HCT116 (cell line): ENCODE measurements around the gene MIER3. TPM values are rescaled to one million over a fixed set of nuclear protein-coding genes. Genes with fewer than 3 reads are reported as not detected.

Source experiments
- ATAC-seq: fragments of 200-7000 bp; cut with Tn5 transposase; 2 replicates; pipeline ENCODE4 v1.9.1; 2020; ENCODE audit warnings: mild to moderate bottlenecking, moderate library complexity
- BruUV-seq: library from RNA; stranded (reverse); fragments of 400-500 nt; replicated peaks from 2 replicates; lab custom pipeline; 2021; lab: Mats Ljungman, UMichigan
- CTCF ChIA-PET: fragments of 300-600 bp; sonication (Branson Sonifier 250); formaldehyde crosslinking; loops from one replicate; lab custom pipeline; 2021; ENCODE audit warnings: antibody characterized with exemption; lab: Charles Lee
- POLR2A ChIA-PET: fragments of 300-600, 350-600 bp; sonication (Branson Sonifier 250); formaldehyde crosslinking; loops from one replicate; lab custom pipeline; 2021; ENCODE audit warnings: antibody characterized with exemption; lab: Charles Lee
- RAD21 ChIA-PET, 2 experiments: fragments of 300-600 bp; sonication (Branson Sonifier 250); formaldehyde crosslinking; loops; one replicate each; lab custom pipeline; 2023; ENCODE audit warnings: low total read pairs in 2 of 2; ENCODE audit not compliant: uncharacterized antibody in 2 of 2, unreplicated experiment in 2 of 2, low non-redundant PET in 1 of 2; lab: Charles Lee
- DNase-seq: peaks from one replicate; pipeline ENCODE4 v3.0.0-alpha.2; 2010; ENCODE audit warnings: low read depth, low spot score
- H2AFZ ChIP-seq: fragments of 200-600 bp; shearing (Covaris generic), sonication (generic); 2 replicates; pipeline ENCODE4 v1.6.1; 2017; ENCODE audit warnings: low read depth, mixed run types, mixed read lengths, antibody characterized with exemption, low read length; ENCODE audit not compliant: poor library complexity, severe bottlenecking
- H3K27ac ChIP-seq: 2 replicates; pipeline ENCODE4 v1.5.1; 2012; ENCODE audit warnings: low read depth, low read length
- H3K27me3 ChIP-seq: fragments of 200-600 bp; sonication (generic); 2 replicates; pipeline ENCODE4 v1.6.1; 2016; ENCODE audit warnings: mixed run types, low read length, mixed read lengths; ENCODE audit not compliant: insufficient read depth
- H3K36me3 ChIP-seq, 2 experiments: fragments of 200-500 bp in 1 of 2; fragments of 200-600 bp in 1 of 2; sonication (Bioruptor generic) in 1 of 2; sonication (generic) in 1 of 2; 2 replicates each; pipeline versions ENCODE4 v1.5.1 to v1.6.1; 2014 to 2016; ENCODE audit warnings: low read length in 2 of 2, inconsistent platforms in 1 of 2, mixed read lengths in 1 of 2, mixed run types in 1 of 2; ENCODE audit not compliant: insufficient read depth in 2 of 2, control insufficient read depth in 1 of 2
- H3K4me1 ChIP-seq, 2 experiments: fragments of 200-600 bp in 1 of 2; sonication (generic) in 1 of 2; 2 replicates each; pipeline versions ENCODE4 v1.5.1 to v1.6.1; 2012 to 2017; ENCODE audit warnings: low read length in 2 of 2, inconsistent platforms in 1 of 2, mild to moderate bottlenecking in 1 of 2, mixed read lengths in 1 of 2, mixed run types in 1 of 2, moderate library complexity in 1 of 2; ENCODE audit not compliant: insufficient read depth in 2 of 2, control insufficient read depth in 1 of 2
- H3K4me2 ChIP-seq: fragments of 200-600 bp; sonication (generic); 2 replicates; pipeline ENCODE4 v1.6.1; 2017; ENCODE audit warnings: mixed run types, low read length, mixed read lengths
- H3K4me3 ChIP-seq, 2 experiments: fragments of 200-600 bp in 1 of 2; sonication (generic) in 1 of 2; replicated peaks in 1 of 2; 2 replicates each; pipeline ENCODE4 v1.5.1; 2011 to 2016; ENCODE audit warnings: low read length in 2 of 2, control low read depth in 1 of 2, low read depth in 1 of 2, mild to moderate bottlenecking in 1 of 2, mixed read lengths in 1 of 2, mixed run types in 1 of 2
- H3K79me2 ChIP-seq: fragments of 200-600 bp; sonication (generic); 2 replicates; pipeline ENCODE4 v1.6.1; 2017; ENCODE audit warnings: mild to moderate bottlenecking, mixed run types, low read length, moderate library complexity, mixed read lengths; ENCODE audit not compliant: insufficient read depth
- H3K9ac ChIP-seq: fragments of 200-600 bp; sonication (generic); 2 replicates; pipeline ENCODE4 v1.6.1; 2016; ENCODE audit warnings: low read length, mixed read lengths
- H3K9me2 ChIP-seq: fragments of 200-600 bp; sonication (generic), shearing (Covaris generic); 2 replicates; pipeline ENCODE4 v1.6.1; 2017; ENCODE audit warnings: mixed run types, mild to moderate bottlenecking, moderate library complexity; ENCODE audit not compliant: insufficient read depth
- H3K9me3 ChIP-seq, 2 experiments: fragments of 200-500 bp in 1 of 2; fragments of 200-600 bp in 1 of 2; sonication (Bioruptor generic) in 1 of 2; sonication (generic) in 1 of 2; 2 replicates each; pipeline ENCODE4 v1.6.1; 2014 to 2017; ENCODE audit warnings: low read length in 2 of 2, mixed read lengths in 2 of 2, inconsistent platforms in 1 of 2, low read depth in 1 of 2, mild to moderate bottlenecking in 1 of 2, mixed run types in 1 of 2, moderate library complexity in 1 of 2; ENCODE audit not compliant: control insufficient read depth in 1 of 2, insufficient read depth in 1 of 2
- H4K20me1 ChIP-seq: fragments of 200-600 bp; sonication (generic), shearing (Covaris generic); 2 replicates; pipeline ENCODE4 v1.6.1; 2017; ENCODE audit warnings: mixed run types, mild to moderate bottlenecking, moderate library complexity; ENCODE audit not compliant: insufficient read depth
- ATF3 ChIP-seq: IDR thresholded peaks from 2 replicates; pipeline ENCODE4 v1.6.1; 2012
- CBX3 ChIP-seq: IDR thresholded peaks from 2 replicates; pipeline ENCODE4 v1.6.1; 2012; ENCODE audit warnings: low read depth
- CEBPB ChIP-seq: IDR thresholded peaks from 2 replicates; pipeline ENCODE4 v1.6.1; 2012; ENCODE audit warnings: low read depth
- CTCF ChIP-seq, 3 experiments: fragments of 200-600 bp in 1 of 3; sonication (generic) in 1 of 3; IDR thresholded peaks in 2 of 3; conservative IDR thresholded peaks in 1 of 3; 2 replicates each; pipeline ENCODE4 v1.5.1; 2012 to 2017; ENCODE audit warnings: low read depth in 2 of 3, low read length in 2 of 3, antibody characterized with exemption in 1 of 3, borderline replicate concordance in 1 of 3, control low read depth in 1 of 3, mild to moderate bottlenecking in 1 of 3, mixed read lengths in 1 of 3, mixed run types in 1 of 3, moderate library complexity in 1 of 3; ENCODE audit not compliant: insufficient read depth in 1 of 3
- EGR1 ChIP-seq: IDR thresholded peaks from 2 replicates; pipeline ENCODE4 v1.6.1; 2012; ENCODE audit warnings: low read depth
- ELF1 ChIP-seq: IDR thresholded peaks from 2 replicates; pipeline ENCODE4 v1.6.1; 2012; ENCODE audit warnings: low read depth, borderline replicate concordance
- EZH2 ChIP-seq: fragments of 200-600 bp; sonication (generic); IDR thresholded peaks from 2 replicates; pipeline ENCODE4 v1.6.1; 2017; ENCODE audit warnings: antibody characterized with exemption, mixed run types
- FOSL1 ChIP-seq: IDR thresholded peaks from 2 replicates; pipeline ENCODE4 v1.6.1; 2012; ENCODE audit warnings: low read depth
- MAX ChIP-seq: IDR thresholded peaks from 2 replicates; pipeline ENCODE4 v1.6.1; 2012
- POLR2A ChIP-seq: IDR thresholded peaks from 2 replicates; pipeline ENCODE4 v1.7.0; 2011; ENCODE audit warnings: borderline replicate concordance; ENCODE audit not compliant: insufficient read depth, insufficient read length; ENCODE audit errors: extremely low read depth
- POLR2AphosphoS5 ChIP-seq: IDR thresholded peaks from 2 replicates; pipeline ENCODE4 v1.6.1; 2011; ENCODE audit warnings: mild to moderate bottlenecking, low read depth, low read length, moderate library complexity
- RAD21 ChIP-seq: IDR thresholded peaks from 2 replicates; pipeline ENCODE4 v1.6.1; 2012; ENCODE audit warnings: low read depth, mild to moderate bottlenecking
- SIN3A ChIP-seq: IDR thresholded peaks from 2 replicates; pipeline ENCODE4 v1.6.1; 2012; ENCODE audit warnings: low read depth
- SP1 ChIP-seq: IDR thresholded peaks from 2 replicates; pipeline ENCODE4 v1.6.1; 2012; ENCODE audit warnings: low read depth
- SRF ChIP-seq: IDR thresholded peaks from 2 replicates; pipeline ENCODE4 v1.6.1; 2012; ENCODE audit warnings: low read depth
- YY1 ChIP-seq: IDR thresholded peaks from 2 replicates; pipeline ENCODE4 v1.6.1; 2011; ENCODE audit warnings: low read length, low read depth, moderate library complexity, mild to moderate bottlenecking; ENCODE audit not compliant: insufficient replicate concordance; ENCODE audit errors: extremely low read depth
- ZBTB33 ChIP-seq: IDR thresholded peaks from 2 replicates; pipeline ENCODE4 v1.6.1; 2011; ENCODE audit warnings: mild to moderate bottlenecking, low read length, moderate library complexity; ENCODE audit not compliant: insufficient replicate concordance; ENCODE audit errors: extremely low read depth
- ZFX ChIP-seq: fragments of 450-650 bp; IDR thresholded peaks from 2 replicates; pipeline ENCODE4 v1.6.1; 2017
- ZNF274 ChIP-seq: fragments of 200-500 bp; sonication (Bioruptor generic); IDR thresholded peaks from 2 replicates; pipeline ENCODE4 v1.6.1; 2014; ENCODE audit warnings: mild to moderate bottlenecking, low read depth, low read length, inconsistent platforms
- intact Hi-C: fragments of 100-400 bp; cut with micrococcal nuclease; formaldehyde crosslinking; loops from 2 replicates; pipeline ENCODE4 v1.10.0; 2022
- total RNA-seq: library from RNA; stranded (reverse); gene quantifications from one replicate; pipeline ENCODE4 v1.2.1, GENCODE V29; 2021; ENCODE audit not compliant: unreplicated experiment
- TF ChIP-seq, protein P1 (sequence below): IDR thresholded peaks from 2 replicates; pipeline ENCODE4 v1.6.1; 2012; ENCODE audit warnings: low read depth

Gene MIER3
- total RNA-seq, 1 experiment from 2014 or later: 21.9 TPM

DNA sequence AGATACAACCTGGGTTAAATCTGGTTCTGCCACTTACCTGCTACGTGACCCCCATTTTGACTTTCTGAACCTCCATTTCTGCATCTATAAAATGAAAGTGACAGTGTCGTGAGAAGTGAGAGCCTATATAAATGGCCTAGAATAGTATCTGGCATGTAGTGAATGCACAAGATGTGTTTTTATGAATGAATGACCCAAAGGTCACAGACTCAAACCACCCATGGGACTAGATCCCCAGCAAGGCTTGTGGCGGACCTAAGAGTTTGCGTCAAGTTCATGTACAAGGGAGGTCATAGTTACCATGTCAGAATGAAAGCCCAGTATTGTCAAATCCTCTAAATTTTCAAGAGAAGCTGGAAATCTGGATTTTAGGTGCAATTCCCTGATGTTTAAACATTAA is 53.7 kb downstream of the MIER3 start:
- Histone ChIP-seq H3K79me2 (no peaks in the 10 kb centered on the region), H3K27ac (no peak overlapping the region), H3K4me1 (no peaks in the 10 kb centered on the region), H3K27me3 (no peaks in the 10 kb centered on the region), H3K9me2 (no peaks in the 10 kb centered on the region), H3K9ac (no peak overlapping the region), H3K36me3 (peaks cover 3 to 6% of the 10 kb centered on the region in 2 experiments; a peak in 1 of 4 replicates), H3K9me3 (no peaks in the 10 kb centered on the region), H3K4me3 (no peak overlapping the region), H4K20me1 (no peaks in the 10 kb centered on the region), H3K4me2 (no peak overlapping the region), H2AFZ (no peak overlapping the region)
- POLR2A ChIA-PET: interaction anchor here (0.7 kb wide), 1 partner anchor 12 kb away, joined by 3 read pairs; no protein-coding TSS in a partner anchor
- intact Hi-C loops: no loop called here
- ATAC-seq (no peak), DNase-seq (no peak)
- RAD21 ChIA-PET: no interaction called here
- TSS peak; percentile 16 for BruUV-seq
- CTCF ChIA-PET: interaction anchor here (1.1 to 5.0 kb wide), 2 partner anchors 12 to 240 kb away, joined by 3 to 37 read pairs; no protein-coding TSS in a partner anchor
- TF ChIP-seq ZNF274: no peak
- TF ChIP-seq CTCF (IDR thresholded peaks at IDR 0.05 in 2 of 3, conservative IDR thresholded peaks at IDR 0.05 in 1 of 3; ENCODE audit: borderline replicate concordance in 1 of 3, insufficient read depth in 1 of 3, low read depth in 2 of 3, low read length in 2 of 3): no peak
- TF ChIP-seq SP1: no peak
- no peak for TF ChIP-seq POLR2AphosphoS5
- TF ChIP-seq ELF1: no peak
- no peak for TF ChIP-seq RAD21
- no peak for TF ChIP-seq FOSL1
- no peak for TF ChIP-seq YY1
- TF ChIP-seq EZH2: no peak
- TF ChIP-seq MAX: no peak
- TF ChIP-seq ATF3: no peak
- TF ChIP-seq SIN3A: no peak
- TF ChIP-seq SRF: no peak
- TF ChIP-seq POLR2A: no peak
- TF ChIP-seq ZBTB33: no peak
- TF ChIP-seq ZFX: no peak
- no peak for TF ChIP-seq CEBPB
- TF ChIP-seq EGR1: no peak
- TF ChIP-seq, protein P1, sequence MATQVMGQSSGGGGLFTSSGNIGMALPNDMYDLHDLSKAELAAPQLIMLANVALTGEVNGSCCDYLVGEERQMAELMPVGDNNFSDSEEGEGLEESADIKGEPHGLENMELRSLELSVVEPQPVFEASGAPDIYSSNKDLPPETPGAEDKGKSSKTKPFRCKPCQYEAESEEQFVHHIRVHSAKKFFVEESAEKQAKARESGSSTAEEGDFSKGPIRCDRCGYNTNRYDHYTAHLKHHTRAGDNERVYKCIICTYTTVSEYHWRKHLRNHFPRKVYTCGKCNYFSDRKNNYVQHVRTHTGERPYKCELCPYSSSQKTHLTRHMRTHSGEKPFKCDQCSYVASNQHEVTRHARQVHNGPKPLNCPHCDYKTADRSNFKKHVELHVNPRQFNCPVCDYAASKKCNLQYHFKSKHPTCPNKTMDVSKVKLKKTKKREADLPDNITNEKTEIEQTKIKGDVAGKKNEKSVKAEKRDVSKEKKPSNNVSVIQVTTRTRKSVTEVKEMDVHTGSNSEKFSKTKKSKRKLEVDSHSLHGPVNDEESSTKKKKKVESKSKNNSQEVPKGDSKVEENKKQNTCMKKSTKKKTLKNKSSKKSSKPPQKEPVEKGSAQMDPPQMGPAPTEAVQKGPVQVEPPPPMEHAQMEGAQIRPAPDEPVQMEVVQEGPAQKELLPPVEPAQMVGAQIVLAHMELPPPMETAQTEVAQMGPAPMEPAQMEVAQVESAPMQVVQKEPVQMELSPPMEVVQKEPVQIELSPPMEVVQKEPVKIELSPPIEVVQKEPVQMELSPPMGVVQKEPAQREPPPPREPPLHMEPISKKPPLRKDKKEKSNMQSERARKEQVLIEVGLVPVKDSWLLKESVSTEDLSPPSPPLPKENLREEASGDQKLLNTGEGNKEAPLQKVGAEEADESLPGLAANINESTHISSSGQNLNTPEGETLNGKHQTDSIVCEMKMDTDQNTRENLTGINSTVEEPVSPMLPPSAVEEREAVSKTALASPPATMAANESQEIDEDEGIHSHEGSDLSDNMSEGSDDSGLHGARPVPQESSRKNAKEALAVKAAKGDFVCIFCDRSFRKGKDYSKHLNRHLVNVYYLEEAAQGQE: no peak
- TF ChIP-seq CBX3: no peak
